HCT116 (cell line): ENCODE data around the gene RNF141.

Experiments used
- CTCF ChIP-seq, 3 experiments: fragments of 200-600 bp in 1 of 3; sonication (generic) in 1 of 3; IDR thresholded peaks in 2 of 3; conservative IDR thresholded peaks in 1 of 3; 2 replicates each; pipeline ENCODE4 v1.5.1; 2012 to 2017; ENCODE audit warnings: low read depth in 2 of 3, low read length in 2 of 3, antibody characterized with exemption in 1 of 3, borderline replicate concordance in 1 of 3, control low read depth in 1 of 3, mild to moderate bottlenecking in 1 of 3, mixed read lengths in 1 of 3, mixed run types in 1 of 3, moderate library complexity in 1 of 3; ENCODE audit not compliant: insufficient read depth in 1 of 3
- EZH2 ChIP-seq: fragments of 200-600 bp; sonication (generic); IDR thresholded peaks from 2 replicates; pipeline ENCODE4 v1.6.1; 2017; ENCODE audit warnings: antibody characterized with exemption, mixed run types

GRCh38 chr11:10551845-10552352 is 10.9 kb upstream of the RNF141 start:
- TF ChIP-seq CTCF (IDR thresholded peaks at IDR 0.05 in 2 of 3, conservative IDR thresholded peaks at IDR 0.05 in 1 of 3; ENCODE audit: borderline replicate concordance in 1 of 3, insufficient read depth in 1 of 3, low read depth in 2 of 3, low read length in 2 of 3) (no peak), EZH2 (no peak)
